DLD1 (cell line): Measurements from ENCODE around the gene FHOD1.

Source experiments
- in situ Hi-C: cut with HindIII; loops from 2 replicates; pipeline ENCODE4 v1.10.0; 2017; ENCODE audit warnings: low sequenced_read_pairs

Gene FHOD1

GRCh38 chr16:67210069-67210937, 37.0 kb downstream of the FHOD1 start:
- in situ Hi-C loops: no loop called here

GRCh38 chr16:67209565-67209964, 37.7 kb downstream of the FHOD1 start:
- in situ Hi-C loops: no loop called here

- in situ Hi-C loops: no loop called here
Observed at GRCh38 chr16:67208154-67208896, 39.0 kb downstream of the FHOD1 start.

- in situ Hi-C loops: no loop called here
Observed at GRCh38 chr16:67207249-67208091, 39.8 kb downstream of the FHOD1 start.

- in situ Hi-C loops: no loop called here
Observed at GRCh38 chr16:67206838-67207248, 40.4 kb downstream of the FHOD1 start.

GRCh38 chr16:67206129-67206837, 41.0 kb downstream of the FHOD1 start:
- in situ Hi-C loops: no loop called here

- in situ Hi-C loops: no loop called here
Observed at GRCh38 chr16:67204076-67204475, 43.2 kb downstream of the FHOD1 start.

GRCh38 chr16:67202956-67203493, 44.3 kb downstream of the FHOD1 start:
- in situ Hi-C loops: no loop called here

- in situ Hi-C loops: no loop called here
Observed at GRCh38 chr16:67202426-67202825, 44.9 kb downstream of the FHOD1 start.

GRCh38 chr16:67201411-67202345, 45.6 kb downstream of the FHOD1 start:
- in situ Hi-C loops: no loop called here

- in situ Hi-C loops: no loop called here
Observed at GRCh38 chr16:67200491-67200890, 46.8 kb downstream of the FHOD1 start.

GRCh38 chr16:67199808-67200198, 47.5 kb downstream of the FHOD1 start:
- in situ Hi-C loops: no loop called here

GRCh38 chr16:67199011-67199807, 48.1 kb downstream of the FHOD1 start, which contains the start of gene ELMO3:
Gene ELMO3, plus strand, starts transcription at chr16:67199131. Its CDS starts 196 bp downstream, at chr16:67199327.
- in situ Hi-C loops: no loop called here

- in situ Hi-C loops: no loop called here
Observed at GRCh38 chr16:67198238-67198734, 49.0 kb downstream of the FHOD1 start.

- in situ Hi-C loops: no loop called here
Observed at GRCh38 chr16:67197704-67198103, 49.6 kb downstream of the FHOD1 start.

GRCh38 chr16:67196881-67197280, 50.4 kb downstream of the FHOD1 start:
- in situ Hi-C loops: no loop called here

GRCh38 chr16:67195676-67196075, 51.6 kb downstream of the FHOD1 start:
- in situ Hi-C loops: no loop called here

- in situ Hi-C loops: no loop called here
Observed at GRCh38 chr16:67194260-67194659, 53.0 kb downstream of the FHOD1 start.
